Stimulated activated CD4-positive, alpha-beta T cell treated with anti-CD3 and anti-CD28 coated beads, Interleukin-4, amount 100 ng/mL, for 1 hour (primary cell): ENCODE measurements around the gene ACADSB.

Source experiments
- DNase-seq: peaks from one replicate; pipeline ENCODE4 v3.0.0-alpha.2; 2020

Gene ACADSB

DNA sequence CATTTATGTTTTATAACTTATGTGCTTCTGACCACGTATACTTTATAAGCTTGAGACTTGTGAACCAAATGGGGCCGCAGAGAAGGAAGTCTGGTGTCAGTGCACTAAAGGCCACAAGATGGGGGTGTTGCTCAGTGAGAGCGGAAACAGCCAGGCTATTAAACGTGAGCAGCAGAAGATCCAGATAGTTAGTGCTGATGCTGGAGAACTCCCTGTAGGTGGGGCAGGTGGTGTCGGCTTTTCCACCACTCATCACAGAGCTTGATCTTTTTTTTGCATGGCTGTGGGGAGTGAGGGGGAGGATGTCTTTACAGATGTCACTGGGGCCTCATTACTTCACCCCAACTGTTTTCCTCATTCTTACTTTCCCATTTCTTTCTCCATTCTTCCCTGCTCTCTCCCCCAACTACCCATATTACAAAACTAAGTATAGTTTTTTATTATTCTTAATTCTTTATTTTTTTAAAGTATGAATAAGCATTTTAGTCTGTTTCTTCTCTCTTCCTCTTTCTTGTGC lies 34.7 kb downstream of the ACADSB start:
- peak; percentile 22 for DNase-seq

- DNase-seq = no peak
These were observed 35.6 kb downstream of the ACADSB start for GRCh38 chr10:123044391-123044790.

- no peak for DNase-seq
These were observed 37.3 kb downstream of the ACADSB start for GRCh38 chr10:123045961-123046731.

- DNase-seq = no peak
These were observed 49.2 kb downstream of the ACADSB start for GRCh38 chr10:123057968-123058367.

- no peak for DNase-seq
These were observed 53.1 kb downstream of the ACADSB start for GRCh38 chr10:123061865-123062264.

GRCh38 chr10:123062726-123063125 lies 53.9 kb downstream of the ACADSB start:
- DNase-seq = no peak

DNA sequence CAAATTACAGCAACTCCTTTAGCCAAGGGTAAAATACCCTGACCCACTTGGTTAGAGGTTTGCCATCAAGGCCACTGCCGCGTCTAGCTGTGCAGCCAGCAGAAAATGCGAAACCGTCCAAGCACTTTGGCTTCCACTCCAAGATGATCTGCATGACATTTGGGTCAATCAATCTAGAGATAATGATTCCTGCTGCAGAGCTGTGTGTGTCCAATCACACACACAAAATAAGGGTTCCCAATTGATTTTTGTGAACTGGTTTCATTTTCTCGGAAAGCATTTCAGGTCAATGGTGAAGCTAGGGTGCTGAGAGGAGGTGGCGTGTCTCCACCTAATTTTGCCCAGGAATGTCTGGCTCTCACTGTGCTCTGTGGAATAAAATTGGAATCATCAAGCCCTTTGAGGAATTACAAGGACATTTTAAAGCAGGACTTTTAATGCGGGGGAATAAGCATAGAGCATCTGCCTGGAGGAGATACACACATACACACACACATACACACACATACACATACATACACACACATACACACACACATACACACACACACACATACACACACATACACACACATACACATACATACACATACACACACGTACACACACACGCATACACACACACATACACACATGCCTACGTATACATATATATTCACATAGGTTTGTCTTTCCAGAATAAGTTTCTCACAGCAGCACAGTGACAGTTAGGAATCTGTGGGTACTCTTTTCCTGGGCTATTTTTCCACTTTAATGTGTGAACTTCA lies 59.5 kb downstream of the ACADSB start:
- DNase-seq = no peak

DNA sequence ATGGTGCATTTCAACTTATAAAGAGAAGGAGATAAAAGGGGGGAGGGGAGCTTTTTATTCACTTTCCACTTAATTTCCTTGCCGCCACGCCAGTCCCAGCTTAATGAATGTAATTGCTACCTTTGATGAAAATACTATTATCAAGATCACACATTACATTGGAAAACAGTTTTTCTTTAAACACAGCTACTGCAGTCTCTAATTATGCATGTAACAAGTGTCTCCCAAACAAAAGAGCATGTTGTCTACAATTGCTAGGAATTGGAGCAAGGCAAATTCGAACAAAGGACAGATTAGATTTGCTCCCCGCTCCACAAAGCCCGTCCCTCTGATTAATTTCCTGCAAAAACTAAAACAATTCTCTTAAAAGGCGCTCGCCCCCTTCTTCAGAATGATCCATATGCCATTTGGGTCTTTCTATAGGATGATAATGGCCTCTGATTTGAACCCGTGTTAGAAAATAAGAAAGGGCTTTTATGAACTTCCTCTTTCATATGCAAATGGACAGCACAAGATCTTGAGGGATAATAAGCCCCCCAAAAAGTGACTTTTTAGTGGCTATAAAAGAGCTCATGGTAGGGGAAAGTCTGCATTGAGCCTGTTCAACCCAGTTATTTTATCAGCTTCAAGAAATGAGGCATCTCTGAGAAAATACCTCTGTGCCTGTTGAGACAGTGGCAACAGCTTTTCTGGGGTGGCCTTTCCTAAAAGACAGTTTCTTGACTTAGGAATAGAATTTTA lies 60.6 kb downstream of the ACADSB start:
- DNase-seq = no peak

DNA sequence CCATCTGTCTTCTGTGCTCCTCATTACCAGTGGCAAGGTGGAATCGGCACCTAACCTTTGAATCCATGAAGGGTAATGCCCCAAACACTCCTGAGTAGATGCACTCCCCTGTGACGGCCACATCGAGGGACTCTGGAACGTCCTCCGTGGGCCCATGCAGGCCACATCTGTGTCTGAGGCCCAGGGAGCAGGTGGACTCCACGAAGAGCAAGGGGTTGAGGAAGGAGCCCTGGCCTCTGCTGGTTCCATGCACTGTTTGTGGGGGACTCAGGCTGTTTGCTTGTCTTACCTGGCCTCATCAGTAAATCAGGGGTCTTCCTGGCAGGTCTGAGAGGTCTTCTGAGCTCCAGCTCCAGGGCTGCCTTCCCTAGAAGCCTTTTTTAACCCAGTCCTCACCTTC lies 64.4 kb downstream of the ACADSB start:
- no peak for DNase-seq

DNA sequence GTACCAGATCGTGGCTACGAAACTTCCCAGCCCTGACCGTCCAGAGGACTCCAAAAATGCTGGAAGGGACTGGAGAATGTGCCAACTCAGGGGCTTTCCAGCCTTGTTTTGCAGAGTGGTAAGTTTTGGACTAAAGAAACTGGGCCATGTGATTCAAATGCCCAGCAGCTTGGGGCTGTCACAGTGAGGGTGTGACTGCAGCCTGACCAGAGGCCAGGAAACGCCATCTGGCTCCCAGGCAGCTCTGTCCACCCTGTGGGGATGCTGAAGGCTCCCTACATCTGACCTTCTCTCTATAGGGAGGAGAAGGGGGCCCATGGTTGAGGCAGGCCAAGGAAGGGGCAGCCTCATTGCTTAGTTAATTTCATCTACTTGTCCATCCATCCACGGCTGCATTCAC lies 65.4 kb downstream of the ACADSB start:
- DNase-seq = no peak

- DNase-seq = no peak
These were observed 73.1 kb downstream of the ACADSB start for GRCh38 chr10:123081896-123082295.

GRCh38 chr10:123083811-123084210 lies 75.0 kb downstream of the ACADSB start:
- DNase-seq = no peak

GRCh38 chr10:123086281-123086680 lies 77.5 kb downstream of the ACADSB start:
- no peak for DNase-seq

- DNase-seq = no peak
These were observed 78.5 kb downstream of the ACADSB start for GRCh38 chr10:123087348-123087747.

- DNase-seq = no peak
These were observed 79.0 kb downstream of the ACADSB start for GRCh38 chr10:123087786-123088185.

GRCh38 chr10:123092635-123093414 lies 84.0 kb downstream of the ACADSB start:
- DNase-seq = no peak

- no peak for DNase-seq
These were observed 84.7 kb downstream of the ACADSB start for GRCh38 chr10:123093489-123093888.

DNA sequence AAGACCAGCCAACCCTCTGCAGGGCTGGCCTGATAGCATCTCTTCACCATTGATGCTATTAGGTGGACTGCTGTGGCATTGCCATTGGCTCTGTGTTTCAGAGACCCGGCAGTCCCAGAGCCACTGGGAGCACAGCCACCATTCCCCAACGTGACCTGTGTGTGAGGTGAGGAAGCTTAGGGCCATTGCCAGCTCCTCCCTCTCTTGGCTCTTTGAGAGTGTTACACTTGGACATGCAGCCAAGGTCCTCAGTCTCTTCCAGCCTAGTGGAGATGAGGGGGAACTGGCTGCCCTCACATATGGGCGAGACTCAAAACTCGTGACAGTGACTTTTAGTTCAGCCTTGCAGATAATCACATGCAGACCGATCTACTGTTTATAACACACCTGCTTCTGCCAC lies 87.6 kb downstream of the ACADSB start:
- DNase-seq = no peak

- DNase-seq = no peak
These were observed 88.2 kb downstream of the ACADSB start for GRCh38 chr10:123097039-123097438.

- DNase-seq = no peak
These were observed 91.4 kb downstream of the ACADSB start for GRCh38 chr10:123100030-123100762.

DNA sequence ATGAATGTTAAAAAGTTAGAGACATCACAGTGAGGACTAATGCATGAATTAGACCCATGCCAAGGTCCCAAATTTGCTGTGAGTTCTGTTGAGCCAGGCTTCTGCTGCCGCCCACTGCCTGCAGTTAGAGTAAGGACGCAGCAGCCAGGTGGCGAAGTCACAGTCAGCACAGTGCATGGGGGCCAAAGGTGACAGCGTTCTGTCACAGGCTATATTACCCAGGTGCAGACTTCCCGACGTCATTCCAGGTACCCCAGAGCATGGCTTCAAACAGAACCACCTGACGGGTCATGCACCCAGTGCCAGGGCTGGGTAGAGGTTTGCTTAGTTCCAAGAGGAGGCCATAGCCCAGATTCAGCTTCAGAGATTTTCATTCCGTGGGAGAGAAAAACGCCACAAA lies 93.1 kb downstream of the ACADSB start:
- DNase-seq = no peak

GRCh38 chr10:123102673-123103072 lies 93.9 kb downstream of the ACADSB start:
- DNase-seq = no peak
